GM21723 (cell line): ENCODE data around the gene DDX11.
"Not testable (repeated sequence)": the region's sequence is repeated elsewhere in the genome, so short reads cannot be mapped to it uniquely, and the experiment has no call there.

Experiments used
- ATAC-seq: cut with Tn5 transposase; IDR thresholded peaks from one replicate; pipeline ENCODE4 v1.9.1; 2021; ENCODE audit warnings: mild to moderate bottlenecking, moderate library complexity; ENCODE audit not compliant: unreplicated experiment

The DDX11 gene

DNA sequence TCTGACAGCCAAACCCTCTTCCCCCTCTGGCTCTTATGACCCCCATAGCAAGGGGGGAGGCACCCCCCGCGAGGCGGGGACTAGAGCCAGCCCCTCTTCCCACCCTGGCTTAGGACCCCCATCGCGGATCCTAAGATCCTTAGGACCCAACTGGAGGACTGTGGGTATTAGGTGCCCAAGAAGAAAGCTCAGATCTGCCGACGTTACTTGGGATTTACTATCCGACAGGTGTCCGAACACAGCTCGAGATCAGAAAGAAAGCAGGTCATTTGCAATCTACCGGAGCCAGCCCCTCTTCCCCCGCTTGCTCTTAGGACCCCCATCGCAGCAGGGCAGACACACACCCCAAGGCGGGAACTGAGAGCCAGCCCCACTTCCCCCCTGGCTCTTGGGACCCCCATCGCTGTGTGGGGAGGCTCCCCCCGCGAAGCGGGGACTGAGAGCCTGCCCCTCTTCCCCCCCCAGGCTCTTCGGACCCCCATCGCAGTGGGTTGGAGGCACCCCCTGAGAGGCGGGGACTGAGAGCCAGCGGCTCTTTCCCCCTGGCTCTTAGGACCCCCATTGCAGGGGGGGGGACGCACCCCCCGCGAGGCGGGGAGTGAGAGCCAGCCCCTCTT, 46.8 kb downstream of the DDX11 start:
- no peak for ATAC-seq

- not testable (repeated sequence) for ATAC-seq
Measured at GRCh38 chr12:31121022-31121728, 47.5 kb downstream of the DDX11 start.

DNA sequence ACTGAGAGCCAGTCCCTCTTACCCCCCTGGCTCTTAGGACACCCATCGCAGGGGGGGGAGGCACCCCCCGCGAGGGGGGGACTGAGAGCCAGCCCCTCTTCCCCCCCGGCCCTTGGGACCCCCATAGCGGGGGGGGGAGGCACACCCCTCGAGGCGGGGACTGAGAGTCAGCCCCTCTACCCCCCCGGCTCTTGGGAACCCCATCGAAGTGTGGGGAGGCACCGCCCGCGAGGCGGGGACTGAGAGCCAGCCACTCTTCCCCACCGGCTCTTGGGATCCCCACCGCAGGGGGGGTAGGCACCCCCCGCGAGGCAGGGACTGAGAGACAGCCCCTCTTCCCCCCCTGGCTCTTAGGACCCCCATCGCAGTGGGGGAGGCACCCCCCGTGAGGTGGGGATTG, 48.8 kb downstream of the DDX11 start:
- no peak for ATAC-seq

GRCh38 chr12:31124158-31124557, 50.5 kb downstream of the DDX11 start:
- not testable (repeated sequence) for ATAC-seq

GRCh38 chr12:31125171-31125570, 51.5 kb downstream of the DDX11 start:
- not testable (repeated sequence) for ATAC-seq

DNA sequence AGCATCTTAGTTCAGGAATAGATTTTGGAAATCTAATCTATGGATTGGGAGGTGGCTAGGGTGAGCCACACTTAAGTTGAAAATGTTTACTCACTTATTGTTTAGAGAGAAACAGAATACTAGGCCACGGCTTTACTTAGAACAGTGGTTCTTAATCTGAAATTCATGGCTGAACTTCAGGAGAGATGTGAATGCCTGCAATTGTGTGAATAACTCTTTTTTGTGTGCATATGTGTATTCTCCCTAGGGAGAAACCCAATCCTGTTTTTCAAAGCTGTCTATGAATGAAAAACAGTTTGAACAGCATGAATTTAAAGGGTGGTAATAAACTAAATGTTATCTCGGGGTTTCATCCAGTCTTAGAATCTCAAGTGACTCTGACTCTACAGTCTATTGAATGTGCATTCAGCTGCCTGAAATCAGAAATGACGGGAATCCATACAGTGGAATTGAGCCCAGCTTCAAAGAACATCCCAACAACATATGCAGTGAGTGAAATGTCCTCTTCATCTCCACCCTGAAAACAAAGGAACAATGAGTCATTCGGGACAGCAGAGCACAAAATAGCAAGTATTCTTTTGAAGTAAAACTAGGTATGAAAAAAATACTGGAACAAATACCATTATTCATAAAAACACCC, 53.7 kb downstream of the DDX11 start:
- ATAC-seq = not testable (repeated sequence)

GRCh38 chr12:31136581-31136980, 62.9 kb downstream of the DDX11 start:
- ATAC-seq = not testable (repeated sequence)

GRCh38 chr12:31144768-31145167, 71.1 kb downstream of the DDX11 start:
- not testable (repeated sequence) for ATAC-seq

DNA sequence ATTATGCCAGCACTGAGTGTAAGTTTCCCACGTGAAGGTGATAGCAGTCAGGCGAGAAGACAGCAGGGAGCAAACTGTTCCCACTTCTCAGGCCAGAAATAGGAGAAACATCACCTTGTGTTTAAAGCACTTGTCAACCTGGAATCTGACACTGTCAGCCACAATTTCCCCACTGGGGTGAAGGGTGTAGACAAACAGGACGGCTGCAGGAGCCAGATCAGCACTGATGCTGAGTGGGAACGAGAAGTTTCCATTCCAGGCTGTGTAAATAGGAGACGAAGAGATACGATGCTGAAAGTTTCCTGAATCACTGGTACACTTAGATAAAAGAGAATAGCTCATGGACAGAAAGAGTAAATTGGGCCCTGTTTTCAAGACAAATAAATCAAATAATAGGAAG, 71.6 kb downstream of the DDX11 start:
- not testable (repeated sequence) for ATAC-seq

- not testable (repeated sequence) for ATAC-seq
Measured at GRCh38 chr12:31147415-31147814, 73.8 kb downstream of the DDX11 start.

- ATAC-seq = not testable (repeated sequence)
Measured at GRCh38 chr12:31150766-31151165, 77.1 kb downstream of the DDX11 start.
